Cardiac muscle cell (in vitro differentiated cells and primary cell): ENCODE data around the gene KLRD1. TPM values are rescaled to one million over a fixed set of nuclear protein-coding genes. Genes with fewer than 3 reads are reported as not detected.
"Not testable (repeated sequence)": the region's sequence is repeated elsewhere in the genome, so short reads cannot be mapped to it uniquely, and the experiment has no call there.

Source experiments
- DNase-seq, 2 donors: peaks; one replicate each; pipeline versions ENCODE4 v3.0.0 to v3.0.0-alpha.2; 2010 to 2017; ENCODE audit warnings: low read depth in 1 of 2, low spot score in 1 of 2
- H3K27ac ChIP-seq: fragments of 200-600 bp; sonication (generic); 2 replicates; pipeline ENCODE4 v1.5.1; 2016
- H3K27me3 ChIP-seq: fragments of 200-600 bp; sonication (generic); 2 replicates; pipeline ENCODE4 v1.6.0; 2016; ENCODE audit warnings: control low read depth
- H3K36me3 ChIP-seq: fragments of 200-600 bp; sonication (generic); 2 replicates; pipeline ENCODE4 v1.5.1; 2016; ENCODE audit warnings: control low read depth
- H3K4me1 ChIP-seq: fragments of 200-600 bp; sonication (generic); 2 replicates; pipeline ENCODE4 v1.8.1; 2017; ENCODE audit warnings: low read depth, mild to moderate bottlenecking, mixed run types
- H3K4me3 ChIP-seq: fragments of 200-600 bp; sonication (generic); 2 replicates; pipeline ENCODE4 v1.5.1; 2016; ENCODE audit warnings: mild to moderate bottlenecking
- H3K9me3 ChIP-seq: fragments of 200-600 bp; sonication (generic); 2 replicates; pipeline ENCODE4 v1.5.1; 2017; ENCODE audit warnings: low read depth, mild to moderate bottlenecking, control low read depth
- polyA plus RNA-seq: library from polyadenylated mRNA; unstranded; fragments of >200 nt; fragmentation: Nextera tagmentation; extraction: Ambion mirVana; gene quantifications from 2 replicates; pipeline ENCODE4 v1.2.1, GENCODE V29; 2016
- total RNA-seq: library from RNA; depleted of rRNA; stranded (reverse); fragments of >200 nt; gene quantifications from 2 replicates; pipeline ENCODE4 v1.2.3, GENCODE V29; 2016
- TF ChIP-seq, protein P1 (sequence below): IDR thresholded peaks from 2 replicates; pipeline ENCODE4 v1.5.1; 2012; ENCODE audit warnings: low read depth, mild to moderate bottlenecking, low read length

Gene KLRD1
- total and polyA plus RNA-seq, 2 experiments from 2014 or later: 0.10 to 0.42 TPM

DNA sequence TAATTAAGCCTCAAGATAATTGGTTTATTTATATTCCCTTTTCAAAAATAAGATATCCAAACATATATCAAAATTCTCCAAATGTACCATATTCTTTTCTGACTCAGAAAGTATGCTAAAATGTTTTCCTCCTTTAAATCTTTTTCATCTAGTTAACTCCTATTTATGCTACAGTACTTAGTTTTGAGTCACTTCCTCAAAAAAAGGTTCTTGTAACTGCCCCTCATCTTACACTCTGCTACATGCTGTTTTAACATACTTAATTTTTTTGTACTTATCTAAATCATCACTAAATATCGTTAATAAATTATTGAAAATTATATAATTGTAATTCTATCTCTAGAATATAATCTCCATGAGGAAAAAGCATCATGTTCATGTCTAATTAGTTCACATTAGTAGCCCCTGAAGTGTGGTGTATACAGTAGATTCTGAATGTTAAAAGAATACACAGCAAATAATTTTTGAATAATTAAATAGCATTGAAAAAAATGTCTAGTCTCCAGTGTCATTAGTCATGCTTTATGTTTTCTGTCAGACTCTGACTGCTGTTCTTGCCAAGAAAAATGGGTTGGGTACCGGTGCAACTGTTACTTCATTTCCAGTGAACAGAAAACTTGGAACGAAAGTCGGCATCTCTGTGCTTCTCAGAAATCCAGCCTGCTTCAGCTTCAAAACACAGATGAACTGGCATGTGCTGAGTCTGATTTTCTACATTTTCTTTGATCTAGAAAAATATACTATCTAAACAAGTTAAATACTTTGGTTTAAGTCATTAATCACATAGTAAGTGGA, 3.5 kb downstream of the KLRD1 start:
- no peaks in the 10 kb centered on the region for H3K9me3 ChIP-seq
- H3K27ac ChIP-seq: no peak overlapping the region
- H3K4me3 ChIP-seq: no peak overlapping the region
- peak in 1 of 2 donors; percentile 6 for DNase-seq
- H3K36me3 ChIP-seq: no peaks in the 10 kb centered on the region
- no peaks in the 10 kb centered on the region for H3K4me1 ChIP-seq
- TF ChIP-seq, protein P1, sequence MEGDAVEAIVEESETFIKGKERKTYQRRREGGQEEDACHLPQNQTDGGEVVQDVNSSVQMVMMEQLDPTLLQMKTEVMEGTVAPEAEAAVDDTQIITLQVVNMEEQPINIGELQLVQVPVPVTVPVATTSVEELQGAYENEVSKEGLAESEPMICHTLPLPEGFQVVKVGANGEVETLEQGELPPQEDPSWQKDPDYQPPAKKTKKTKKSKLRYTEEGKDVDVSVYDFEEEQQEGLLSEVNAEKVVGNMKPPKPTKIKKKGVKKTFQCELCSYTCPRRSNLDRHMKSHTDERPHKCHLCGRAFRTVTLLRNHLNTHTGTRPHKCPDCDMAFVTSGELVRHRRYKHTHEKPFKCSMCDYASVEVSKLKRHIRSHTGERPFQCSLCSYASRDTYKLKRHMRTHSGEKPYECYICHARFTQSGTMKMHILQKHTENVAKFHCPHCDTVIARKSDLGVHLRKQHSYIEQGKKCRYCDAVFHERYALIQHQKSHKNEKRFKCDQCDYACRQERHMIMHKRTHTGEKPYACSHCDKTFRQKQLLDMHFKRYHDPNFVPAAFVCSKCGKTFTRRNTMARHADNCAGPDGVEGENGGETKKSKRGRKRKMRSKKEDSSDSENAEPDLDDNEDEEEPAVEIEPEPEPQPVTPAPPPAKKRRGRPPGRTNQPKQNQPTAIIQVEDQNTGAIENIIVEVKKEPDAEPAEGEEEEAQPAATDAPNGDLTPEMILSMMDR: no peak
- no peaks in the 10 kb centered on the region for H3K27me3 ChIP-seq

DNA sequence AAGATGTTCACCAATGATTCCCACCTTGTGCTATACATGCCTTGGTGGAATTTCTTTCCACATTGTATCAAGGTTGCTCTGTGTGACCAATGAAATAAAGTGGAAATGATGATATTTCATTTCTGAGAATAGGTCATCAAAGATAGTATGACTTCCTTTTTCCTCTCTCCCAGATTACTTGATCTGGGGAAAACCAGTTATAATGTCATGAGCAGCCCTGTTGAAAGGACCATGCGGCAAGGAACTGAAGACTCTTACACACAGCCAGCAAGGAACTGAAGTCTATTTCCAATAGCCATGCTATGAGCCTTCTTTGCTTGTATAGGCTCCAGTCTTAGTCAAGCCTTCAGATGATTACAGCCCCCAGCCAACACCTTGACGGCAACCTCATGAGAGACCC, 11.7 kb downstream of the KLRD1 start:
- Histone ChIP-seq H3K27me3 (no peaks in the 10 kb centered on the region), H3K4me3 (no peak overlapping the region), H3K4me1 (no peaks in the 10 kb centered on the region), H3K36me3 (no peaks in the 10 kb centered on the region), H3K9me3 (no peaks in the 10 kb centered on the region), H3K27ac (no peak overlapping the region)
- no peak for DNase-seq
- TF ChIP-seq, protein P1: no peak

DNA sequence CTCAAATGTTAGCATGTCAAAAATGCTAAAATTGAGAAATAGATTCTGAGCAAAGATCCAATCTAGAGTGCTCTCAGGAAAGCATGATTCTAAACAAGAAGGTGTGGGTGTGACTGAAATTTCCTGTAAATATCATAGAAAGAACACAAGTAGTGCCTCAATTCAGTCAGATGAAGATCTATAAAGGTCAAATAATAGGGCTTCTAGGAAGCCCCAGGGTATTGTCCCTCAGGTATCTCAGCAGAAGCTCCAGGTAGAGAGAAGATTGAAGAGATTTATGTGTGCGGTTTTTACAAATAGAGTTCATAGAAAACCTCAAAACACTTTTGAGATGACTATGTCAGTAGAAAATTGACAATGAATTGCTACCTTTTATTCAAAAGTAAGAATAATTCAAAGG, 13.0 kb downstream of the KLRD1 start:
- TF ChIP-seq, protein P1: no peak
- Histone ChIP-seq H3K36me3 (no peaks in the 10 kb centered on the region), H3K4me3 (no peak overlapping the region), H3K4me1 (no peaks in the 10 kb centered on the region), H3K27me3 (no peaks in the 10 kb centered on the region), H3K9me3 (no peaks in the 10 kb centered on the region), H3K27ac (no peak overlapping the region)
- DNase-seq: no peak

DNA sequence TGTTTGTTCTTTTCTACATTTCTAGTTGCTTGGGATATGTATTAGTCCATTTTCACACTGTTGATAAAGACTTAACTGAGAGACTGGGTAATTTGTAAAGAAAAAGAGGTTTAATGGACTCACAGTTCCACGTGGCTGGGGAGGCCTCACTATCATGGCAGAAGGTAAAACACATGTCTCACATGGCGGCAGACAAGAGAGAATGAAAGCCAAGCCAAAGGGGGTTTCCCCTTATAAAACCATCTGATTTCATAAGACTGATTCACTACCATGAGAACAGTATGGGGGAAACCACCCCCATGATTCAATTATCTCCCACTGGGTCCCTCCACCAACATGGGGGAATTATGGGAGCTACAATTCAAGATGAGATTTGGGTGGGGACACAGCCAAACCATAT, 21.0 kb downstream of the KLRD1 start:
- not testable (repeated sequence) for H3K4me1 ChIP-seq, H3K27ac ChIP-seq, H3K27me3 ChIP-seq, DNase-seq, H3K4me3 ChIP-seq, H3K9me3 ChIP-seq, H3K36me3 ChIP-seq

DNA sequence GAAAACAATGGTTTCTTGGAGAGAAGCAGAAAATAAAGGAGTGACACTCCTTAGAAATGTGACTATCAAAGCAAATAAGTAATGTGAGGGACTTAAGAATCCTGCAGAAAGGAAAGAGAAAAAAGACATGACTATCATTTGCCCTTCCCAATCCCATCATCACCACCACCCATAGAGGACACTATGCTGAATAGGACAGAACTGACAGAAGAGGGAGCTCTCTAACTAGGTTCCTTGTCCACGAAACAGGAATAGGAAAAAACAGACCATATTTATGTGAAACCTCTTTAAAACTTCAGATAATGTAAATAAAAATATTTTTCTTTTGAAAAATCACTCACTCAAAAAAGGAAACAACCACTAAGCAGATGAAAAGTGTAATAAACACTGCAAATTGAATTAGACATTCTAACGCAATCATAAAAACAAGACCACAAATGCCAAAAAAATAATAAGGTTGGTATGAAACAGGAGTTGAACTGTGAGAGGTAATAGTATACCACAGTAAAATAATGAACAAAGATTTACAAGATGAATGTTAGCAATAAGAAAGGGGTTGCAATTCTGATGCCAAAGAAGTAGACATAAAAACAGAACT, 24.1 kb downstream of the KLRD1 start:
- Histone ChIP-seq H3K27me3 (no peaks in the 10 kb centered on the region), H3K4me3 (no peak overlapping the region), H3K27ac (no peak overlapping the region), H3K9me3 (no peaks in the 10 kb centered on the region), H3K36me3 (no peaks in the 10 kb centered on the region), H3K4me1 (no peaks in the 10 kb centered on the region)
- peak; percentile 61 to 76 for DNase-seq
- TF ChIP-seq, protein P1: peak; percentile 90

DNA sequence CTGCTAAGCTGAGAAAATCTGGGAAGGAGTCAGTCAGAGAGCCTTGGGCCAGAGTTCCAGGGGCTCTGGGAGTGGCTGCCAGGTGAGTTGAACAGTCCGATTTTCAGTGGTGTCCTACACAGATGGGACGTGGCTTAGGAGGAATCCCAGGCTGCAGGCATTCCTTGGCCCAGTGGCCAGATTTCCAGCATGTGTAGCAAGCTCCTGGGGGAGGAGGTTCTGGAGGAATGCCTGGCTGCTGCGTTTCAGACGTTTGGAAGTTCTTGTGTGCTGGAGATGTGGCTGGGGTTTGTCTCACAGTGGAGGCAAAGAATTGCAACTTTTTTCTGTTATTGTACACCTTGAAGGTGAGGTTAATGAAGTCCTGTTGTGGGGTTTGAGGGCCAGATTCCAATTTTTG, 28.5 kb downstream of the KLRD1 start:
- not testable (repeated sequence) for H3K27me3 ChIP-seq, H3K27ac ChIP-seq, H3K9me3 ChIP-seq, H3K4me3 ChIP-seq, H3K36me3 ChIP-seq, H3K4me1 ChIP-seq
- peak in 1 of 2 donors; percentile 26 for DNase-seq

DNA sequence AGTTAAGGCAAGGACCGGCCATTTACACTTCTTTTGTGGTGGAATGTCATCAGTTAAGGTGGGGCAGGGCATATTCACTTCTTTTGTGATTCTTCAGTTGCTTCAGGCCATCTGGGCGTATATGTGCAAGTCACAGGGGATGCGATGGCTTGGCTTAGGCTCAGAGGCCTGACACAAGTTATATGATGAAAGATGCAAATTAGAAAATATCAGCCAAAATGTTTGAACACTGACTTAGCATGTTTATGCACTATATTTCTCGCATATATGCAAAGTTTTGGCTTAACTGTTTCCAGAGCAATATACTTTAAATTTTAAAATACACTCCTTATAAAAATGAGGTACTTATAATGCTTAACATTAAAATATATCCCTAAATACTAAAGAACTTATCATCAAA, 30.8 kb downstream of the KLRD1 start:
- not testable (repeated sequence) for H3K27ac ChIP-seq, H3K27me3 ChIP-seq, H3K4me1 ChIP-seq, H3K9me3 ChIP-seq, H3K4me3 ChIP-seq, H3K36me3 ChIP-seq, DNase-seq
